T-helper 9 cell (primary cell): Measurements from ENCODE around the gene SMG7.

Experiments used
- DNase-seq: peaks from one replicate; pipeline ENCODE4 v3.0.0-alpha.2; 2020

SMG7 gene

GRCh38 chr1:183592733-183593132, 120.4 kb downstream of the SMG7 start:
- DNase-seq, result no peak

GRCh38 chr1:183593356-183593755, 121.1 kb downstream of the SMG7 start:
- no peak for DNase-seq

GRCh38 chr1:183595537-183595936, 123.2 kb downstream of the SMG7 start:
- DNase-seq, result no peak

GRCh38 chr1:183596500-183596899, 124.2 kb downstream of the SMG7 start:
- no peak for DNase-seq

GRCh38 chr1:183597656-183598347, 125.5 kb downstream of the SMG7 start:
- DNase-seq, result no peak

- no peak for DNase-seq
Observed at GRCh38 chr1:183598386-183598785, 126.1 kb downstream of the SMG7 start.

- DNase-seq, result no peak
Observed at GRCh38 chr1:183600136-183600535, 127.8 kb downstream of the SMG7 start.

GRCh38 chr1:183600634-183601033, 128.3 kb downstream of the SMG7 start:
- no peak for DNase-seq

GRCh38 chr1:183602510-183602909, 130.2 kb downstream of the SMG7 start:
- DNase-seq, result no peak
